BJ (cell line): ENCODE results near the gene ZNF367. TPM values are rescaled to one million over a fixed set of nuclear protein-coding genes. Genes with fewer than 3 reads are reported as not detected.

Source experiments
- CTCF ChIA-PET: fragments of 350-600 bp; formaldehyde crosslinking; extraction: SDS; loops from one replicate; lab custom pipeline; 2021; ENCODE audit warnings: antibody characterized with exemption, inconsistent platforms; lab: Yijun Ruan, JAX
- POLR2A ChIA-PET: fragments of 300-600 bp; sonication (Branson Sonifier 250); formaldehyde crosslinking; extraction: SDS; loops from one replicate; lab custom pipeline; 2021; ENCODE audit warnings: antibody characterized with exemption; lab: Charles Lee
- DNase-seq: peaks from one replicate; pipeline ENCODE4 v3.0.0-alpha.2; 2011; ENCODE audit warnings: low read depth
- H3K27me3 ChIP-seq: 2 replicates; pipeline ENCODE4 v1.6.0; 2011; ENCODE audit warnings: low read length; ENCODE audit not compliant: control insufficient read depth, insufficient read depth
- H3K36me3 ChIP-seq: 2 replicates; pipeline ENCODE4 v1.5.1; 2011; ENCODE audit warnings: low read length; ENCODE audit not compliant: control insufficient read depth, insufficient read depth
- H3K4me3 ChIP-seq: 2 replicates; pipeline ENCODE4 v1.5.1; 2011; ENCODE audit warnings: low read depth, mild to moderate bottlenecking, control low read depth, low read length
- CTCF ChIP-seq: IDR thresholded peaks from 2 replicates; pipeline ENCODE4 v1.5.1; 2011; ENCODE audit warnings: low read depth, mild to moderate bottlenecking, control low read depth, inconsistent platforms, low read length, moderate library complexity; ENCODE audit not compliant: insufficient read depth
- polyA plus RNA-seq: library from polyadenylated mRNA; depleted of rRNA; stranded (reverse); fragments of >200 nt; gene quantifications from 2 replicates; pipeline ENCODE4 v1.2.3, GENCODE V29; 2011

ZNF367 gene
- polyA plus RNA-seq, 1 experiment: 0.97 TPM

GRCh38 chr9:96412174-96412913, 5.8 kb downstream of the ZNF367 start:
- ChIA-PET POLR2A (interaction anchor here (0.7 kb wide), 1 partner anchor 11 kb away, joined by 5 read pairs; no protein-coding TSS in a partner anchor), CTCF (interaction anchor here (0.9 kb wide), 1 partner anchor 22 kb away, joined by 3 read pairs; no protein-coding TSS in a partner anchor)
- Histone ChIP-seq H3K4me3 (no peak overlapping the region), H3K27me3 (no peaks in the 10 kb centered on the region), H3K36me3 (no peaks in the 10 kb centered on the region)
- no peak for DNase-seq
- no peak for TF ChIP-seq CTCF

- CTCF ChIA-PET: no interaction called here
- no peak overlapping the region for H3K4me3 ChIP-seq
- no peaks in the 10 kb centered on the region for H3K36me3 ChIP-seq
- POLR2A ChIA-PET: no interaction called here
- DNase-seq: no peak
- no peaks in the 10 kb centered on the region for H3K27me3 ChIP-seq
- no peak for TF ChIP-seq CTCF
These were observed 6.9 kb downstream of the ZNF367 start for GRCh38 chr9:96411129-96411838.

- H3K4me3 ChIP-seq: no peak overlapping the region
- no peak for DNase-seq
- H3K27me3 ChIP-seq: no peaks in the 10 kb centered on the region
- H3K36me3 ChIP-seq: no peaks in the 10 kb centered on the region
- ChIA-PET POLR2A (no interaction called here), CTCF (interaction anchor here (0.8 to 1.2 kb wide), 3 partner anchors 10 to 26 kb away, joined by 3 to 5 read pairs (median 3); no protein-coding TSS in a partner anchor)
- no peak for TF ChIP-seq CTCF
These were observed 9.5 kb downstream of the ZNF367 start for GRCh38 chr9:96408409-96409280.

- ChIA-PET POLR2A (no interaction called here), CTCF (no interaction called here)
- DNase-seq: no peak
- TF ChIP-seq CTCF: no peak
- no peaks in the 10 kb centered on the region for H3K36me3 ChIP-seq
- no peak overlapping the region for H3K4me3 ChIP-seq
- no peaks in the 10 kb centered on the region for H3K27me3 ChIP-seq
These were observed 17.8 kb downstream of the ZNF367 start for GRCh38 chr9:96400132-96400910.
